HG02678 (cell line): Measurements from ENCODE around the gene IL27RA.

Experiments
- ATAC-seq: cut with Tn5 transposase; IDR thresholded peaks from one replicate; pipeline ENCODE4 v1.9.1; 2021; ENCODE audit warnings: mild to moderate bottlenecking, moderate library complexity; ENCODE audit not compliant: unreplicated experiment

Gene IL27RA

GRCh38 chr19:14056741-14057356 lies 25.3 kb downstream of the IL27RA start:
- ATAC-seq: no peak

GRCh38 chr19:14058182-14059092 lies 26.9 kb downstream of the IL27RA start:
- no peak for ATAC-seq

GRCh38 chr19:14059093-14059480 lies 27.5 kb downstream of the IL27RA start:
- ATAC-seq: no peak

GRCh38 chr19:14059652-14060155 lies 28.1 kb downstream of the IL27RA start:
- no peak for ATAC-seq

- ATAC-seq: no peak
Measured at GRCh38 chr19:14061081-14061749, 29.7 kb downstream of the IL27RA start.

GRCh38 chr19:14061751-14062557 lies 30.4 kb downstream of the IL27RA start, which contains the start of gene PALM3:
Gene PALM3, minus strand, starts transcription at chr19:14062076. Its CDS starts 96 bp downstream, at chr19:14061980.
- ATAC-seq: no peak

GRCh38 chr19:14062558-14062855 lies 30.9 kb downstream of the IL27RA start:
- ATAC-seq: no peak

- ATAC-seq: no peak
Measured at GRCh38 chr19:14063105-14063504, 31.5 kb downstream of the IL27RA start.

- ATAC-seq: no peak
Measured at GRCh38 chr19:14066134-14066533, 34.6 kb downstream of the IL27RA start.

GRCh38 chr19:14070268-14071050 lies 38.9 kb downstream of the IL27RA start:
- no peak for ATAC-seq

GRCh38 chr19:14072535-14073260 lies 41.1 kb downstream of the IL27RA start, which contains the start of gene MISP3:
Gene MISP3, plus strand, starts transcription at chr19:14072786. Its CDS starts 524 bp downstream, at chr19:14073310.
- ATAC-seq: peak; percentile 12

- ATAC-seq: peak; percentile 58
Measured at GRCh38 chr19:14073261-14073924, 41.8 kb downstream of the IL27RA start.

GRCh38 chr19:14073925-14074838 lies 42.6 kb downstream of the IL27RA start:
- ATAC-seq: no peak

GRCh38 chr19:14078411-14078810 lies 46.8 kb downstream of the IL27RA start:
- no peak for ATAC-seq

GRCh38 chr19:14080887-14081796 lies 49.6 kb downstream of the IL27RA start:
- ATAC-seq: peak; percentile 85
